ENCODE measurements around the gene IFT172. TPM values are rescaled to one million over a fixed set of nuclear protein-coding genes. Genes with fewer than 3 reads are reported as not detected.

Gene IFT172
- total RNA-seq, 1 experiment from 2014 or later = 13.7 TPM

- H3K79me2 ChIP-seq (ENCODE audit: insufficient read depth, low read length) = peaks cover 49% of the 10 kb centered on the region
- DNase-seq (ENCODE audit: low read depth, low spot score) (peak; percentile 82), ATAC-seq (peak; percentile 94)
- peaks cover under 1 to 23% of the 10 kb centered on the region in 2 experiments; a peak in 3 of 4 replicates for H3K4me1 ChIP-seq (ENCODE audit: control insufficient read depth in 1 of 2, insufficient read depth in 2 of 2, low read length in 2 of 2)
- intact Hi-C loops (cut with micrococcal nuclease) = loop anchor here (2.0 to 5.0 kb wide), 3 partner anchors 19 to 253 kb away; partner anchors contain the start of genes CCDC121, GPN1, NRBP1 and SLC4A1AP
- ChIA-PET CTCF (interaction anchor here (0.6 to 3.1 kb wide), 3 partner anchors 21 to 273 kb away, joined by 3 to 22 read pairs (median 3); no protein-coding TSS in a partner anchor), RAD21 (ENCODE audit: low non-redundant PET in 1 of 2, low total read pairs in 2 of 2, uncharacterized antibody in 2 of 2, unreplicated experiment in 2 of 2) (interaction anchor here in 1 of 2 experiments (1.2 kb wide), 1 partner anchor 19 kb away, joined by 4 read pairs; the partner anchor contains the start of gene NRBP1), POLR2A (interaction anchor here (0.8 to 2.6 kb wide), 5 partner anchors 10 to 187 kb away, joined by 3 to 22 read pairs (median 3); partner anchors contain the start of gene NRBP1)
- H3K9me3 ChIP-seq (ENCODE audit: control insufficient read depth in 1 of 2, insufficient read depth in 1 of 2, low read depth in 1 of 2, low read length in 2 of 2) = no peaks in the 10 kb centered on the region
- no peak within 1 kb of the TSS for H2AFZ ChIP-seq (ENCODE audit: low read depth, low read length, poor library complexity, severe bottlenecking)
- peak within 1 kb of the TSS; percentile 84 for H3K4me2 ChIP-seq (ENCODE audit: low read length)
- peak within 1 kb of the TSS; percentile 91 for H3K27ac ChIP-seq (ENCODE audit: low read depth, low read length)
- no peaks in the 10 kb centered on the region for H3K9me2 ChIP-seq (ENCODE audit: insufficient read depth)
- H3K9ac ChIP-seq (ENCODE audit: low read length) = peak within 1 kb of the TSS; percentile 98
- peak within 1 kb of the TSS; percentile 97 to 98 for H3K4me3 ChIP-seq (replicated peaks in 1 of 2; ENCODE audit: low read depth in 1 of 2, low read length in 2 of 2)
- H3K36me3 ChIP-seq (ENCODE audit: control insufficient read depth in 1 of 2, insufficient read depth in 2 of 2, low read length in 2 of 2) = peaks cover 4 to 13% of the 10 kb centered on the region in 2 experiments; a peak in 3 of 4 replicates
- H3K27me3 ChIP-seq (ENCODE audit: insufficient read depth, low read length) = no peaks in the 10 kb centered on the region
- no TSS peak for BruUV-seq (replicated peaks)
- H4K20me1 ChIP-seq (ENCODE audit: insufficient read depth) = peaks cover 8% of the 10 kb centered on the region; the same call in 1 of the 2 replicates
- TF ChIP-seq EGR1 (IDR thresholded peaks at IDR 0.05; ENCODE audit: low read depth) = 0 out of 2 replicates have a peak, but pooled peaks have one; percentile 37
- no peak for TF ChIP-seq CEBPB (IDR thresholded peaks at IDR 0.05; ENCODE audit: low read depth)
- peak; percentile 93 for TF ChIP-seq MAX (IDR thresholded peaks at IDR 0.05)
- no peak for TF ChIP-seq CTCF (IDR thresholded peaks at IDR 0.05 in 2 of 3, conservative IDR thresholded peaks at IDR 0.05 in 1 of 3; ENCODE audit: borderline replicate concordance in 1 of 3, insufficient read depth in 1 of 3, low read depth in 2 of 3, low read length in 2 of 3)
- TF ChIP-seq YY1 (IDR thresholded peaks at IDR 0.05; ENCODE audit: extremely low read depth, insufficient replicate concordance, low read depth, low read length) = no peak
- TF ChIP-seq ZNF274 (IDR thresholded peaks at IDR 0.05; ENCODE audit: low read depth, low read length) = no peak
- TF ChIP-seq FOSL1 (IDR thresholded peaks at IDR 0.05; ENCODE audit: low read depth) = no peak
- peak; percentile 86 for TF ChIP-seq ZFX (IDR thresholded peaks at IDR 0.05)
- TF ChIP-seq SIN3A (IDR thresholded peaks at IDR 0.05; ENCODE audit: low read depth) = peak; percentile 88
- TF ChIP-seq REST (IDR thresholded peaks at IDR 0.05; ENCODE audit: low read depth) = no peak
- no peak for TF ChIP-seq EZH2phosphoT487 (IDR thresholded peaks at IDR 0.05; ENCODE audit: borderline replicate concordance)
- no peak for TF ChIP-seq RAD21 (IDR thresholded peaks at IDR 0.05; ENCODE audit: low read depth)
- peak; percentile 99 for TF ChIP-seq POLR2AphosphoS5 (IDR thresholded peaks at IDR 0.05; ENCODE audit: low read depth, low read length)
- no peak for TF ChIP-seq ATF3 (IDR thresholded peaks at IDR 0.05)
- TF ChIP-seq ZBTB33 (IDR thresholded peaks at IDR 0.05; ENCODE audit: extremely low read depth, insufficient replicate concordance, low read length) = peak; percentile 95
- no peak for TF ChIP-seq SRF (IDR thresholded peaks at IDR 0.05; ENCODE audit: low read depth)
- no peak for TF ChIP-seq JUND (IDR thresholded peaks at IDR 0.05)
These were observed 80.0 kb downstream of the IFT172 start, which contains the start of gene PPM1G for GRCh38 chr2:27409321-27410073. Gene PPM1G (minus strand): TSS chr2:27409591. CDS start chr2:27409422, 169 bp downstream.

All from HCT116 (cell line).